Stimulated activated CD8-positive, alpha-beta memory T cell treated with anti-CD3 and anti-CD28 coated beads, Interleukin-7, amount 100 ng/mL, for 24 hours (primary cell): ENCODE results near the gene TBC1D8.

ENCODE experiments used
- DNase-seq: peaks from one replicate; pipeline ENCODE4 v3.0.0-alpha.2; 2020; ENCODE audit warnings: low read depth

Gene TBC1D8

GRCh38 chr2:101135412-101136296 is 15.5 kb downstream of the TBC1D8 start:
- no peak for DNase-seq

- DNase-seq = no peak
Measured at GRCh38 chr2:101133492-101134100, 17.6 kb downstream of the TBC1D8 start.

- no peak for DNase-seq
Measured at GRCh38 chr2:101132202-101132601, 19.0 kb downstream of the TBC1D8 start.

GRCh38 chr2:101130081-101130480 is 21.1 kb downstream of the TBC1D8 start:
- no peak for DNase-seq

- DNase-seq = no peak
Measured at GRCh38 chr2:101127319-101128056, 23.7 kb downstream of the TBC1D8 start.

GRCh38 chr2:101125808-101126207 is 25.4 kb downstream of the TBC1D8 start:
- DNase-seq = no peak

GRCh38 chr2:101125374-101125773 is 25.8 kb downstream of the TBC1D8 start:
- DNase-seq = no peak

GRCh38 chr2:101124643-101125366 is 26.4 kb downstream of the TBC1D8 start:
- DNase-seq = no peak

- no peak for DNase-seq
Measured at GRCh38 chr2:101123795-101124471, 27.2 kb downstream of the TBC1D8 start.

- DNase-seq = no peak
Measured at GRCh38 chr2:101121174-101121573, 30.0 kb downstream of the TBC1D8 start.

GRCh38 chr2:101120124-101120996 is 30.8 kb downstream of the TBC1D8 start:
- DNase-seq = no peak

GRCh38 chr2:101119431-101119830 is 31.8 kb downstream of the TBC1D8 start:
- DNase-seq = no peak

- DNase-seq = no peak
Measured at GRCh38 chr2:101116841-101117552, 34.2 kb downstream of the TBC1D8 start.

- no peak for DNase-seq
Measured at GRCh38 chr2:101116348-101116747, 34.8 kb downstream of the TBC1D8 start.

GRCh38 chr2:101115664-101116063 is 35.5 kb downstream of the TBC1D8 start:
- DNase-seq = no peak

- DNase-seq = no peak
Measured at GRCh38 chr2:101114815-101115214, 36.4 kb downstream of the TBC1D8 start.

GRCh38 chr2:101114268-101114783 is 36.9 kb downstream of the TBC1D8 start:
- DNase-seq = no peak

- no peak for DNase-seq
Measured at GRCh38 chr2:101113441-101114267, 37.5 kb downstream of the TBC1D8 start.

- no peak for DNase-seq
Measured at GRCh38 chr2:101112772-101113157, 38.4 kb downstream of the TBC1D8 start.
